ENCODE results near the gene KCNQ1OT1.

Gene KCNQ1OT1

GRCh38 chr11:2666828-2667570, 32.8 kb downstream of the KCNQ1OT1 start:
- DNase-seq (ENCODE audit: low read depth): no peak

GRCh38 chr11:2666401-2666741, 33.4 kb downstream of the KCNQ1OT1 start:
- no peak for DNase-seq (ENCODE audit: low read depth)

DNA sequence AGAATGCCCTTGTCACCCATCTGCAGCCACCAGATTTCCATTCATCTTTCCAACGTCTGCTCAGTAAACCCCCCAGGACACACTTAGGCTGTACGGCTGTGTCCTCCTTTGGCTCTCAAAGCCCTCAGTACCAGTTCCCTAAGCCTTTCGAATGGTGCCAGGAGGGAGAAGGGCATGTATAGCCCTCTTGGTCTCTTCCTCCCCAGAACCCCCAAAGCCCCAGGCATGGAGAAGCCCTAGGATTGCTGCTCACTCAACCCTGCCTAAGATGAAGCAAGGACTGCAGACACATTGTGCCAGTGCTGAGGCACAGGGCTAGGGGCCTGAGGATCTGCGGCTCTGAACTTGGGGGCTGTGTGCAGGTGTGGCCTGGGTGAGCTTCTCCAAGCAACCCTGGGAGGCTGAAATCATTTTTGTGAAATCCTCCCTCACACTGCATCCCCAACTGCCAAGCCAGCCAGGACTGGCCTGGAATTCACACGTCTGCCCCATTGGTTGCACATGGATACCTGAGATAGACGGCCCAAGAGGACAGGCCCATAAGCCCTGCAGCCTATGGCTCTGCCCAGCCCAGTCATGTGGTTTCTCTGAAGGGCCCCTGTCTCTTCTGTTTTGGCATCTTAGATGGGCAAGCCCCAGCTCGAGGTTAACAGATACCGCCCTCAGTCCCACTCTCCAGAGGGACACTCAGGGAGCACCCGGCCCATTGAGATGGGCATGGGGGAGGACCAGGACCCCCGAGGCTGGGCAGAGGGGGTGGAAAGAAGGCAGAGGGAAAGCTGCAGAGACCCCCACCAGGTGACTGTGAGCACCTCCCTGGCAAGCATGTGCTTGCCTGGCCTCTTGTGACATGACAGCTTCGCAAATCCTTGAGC, 34.0 kb downstream of the KCNQ1OT1 start:
- no peak for DNase-seq (ENCODE audit: low read depth)

- DNase-seq (ENCODE audit: low read depth): no peak
Observed at GRCh38 chr11:2664791-2665525, 34.8 kb downstream of the KCNQ1OT1 start.

DNA sequence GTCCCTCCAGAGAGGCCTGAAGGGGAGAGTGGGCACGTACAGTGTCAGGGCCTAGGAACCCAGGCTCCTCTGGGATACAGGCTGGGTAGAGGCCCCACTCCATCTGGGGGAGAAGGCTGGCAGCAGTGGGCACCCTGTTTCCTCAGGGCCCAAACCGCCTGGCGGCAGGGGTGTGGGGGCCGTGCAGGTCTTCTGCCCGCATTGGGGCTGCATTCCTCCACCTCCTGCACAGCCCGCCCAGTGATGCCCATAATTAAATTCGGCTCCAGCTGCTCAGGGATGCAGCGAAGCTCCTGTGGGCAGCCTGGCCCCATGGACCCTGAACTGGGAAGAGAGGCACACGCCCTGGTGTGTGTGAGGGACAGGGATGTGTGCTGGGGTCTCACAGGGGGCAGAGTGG, 35.4 kb downstream of the KCNQ1OT1 start:
- DNase-seq (ENCODE audit: low read depth): no peak

DNA sequence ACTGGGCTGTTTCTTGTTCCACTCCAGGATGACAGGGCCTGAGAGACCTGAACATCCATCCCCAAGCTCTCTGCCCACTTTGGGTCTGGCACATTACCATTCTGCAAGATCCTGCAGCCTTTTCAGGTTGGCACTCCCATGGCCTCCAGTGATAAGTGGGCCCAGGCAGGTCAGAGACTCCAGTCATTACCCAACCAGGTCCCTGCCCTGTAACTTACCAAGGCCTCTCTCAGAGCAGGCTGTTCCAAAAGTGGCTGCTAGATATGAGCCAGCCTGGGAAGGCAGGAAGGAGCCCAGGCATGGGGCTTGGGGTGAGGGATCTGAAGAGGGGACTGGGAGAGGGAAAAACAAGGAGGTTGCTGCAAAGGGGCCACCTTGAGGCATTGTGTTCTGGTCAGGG, 35.9 kb downstream of the KCNQ1OT1 start:
- no peak for DNase-seq (ENCODE audit: low read depth)

DNA sequence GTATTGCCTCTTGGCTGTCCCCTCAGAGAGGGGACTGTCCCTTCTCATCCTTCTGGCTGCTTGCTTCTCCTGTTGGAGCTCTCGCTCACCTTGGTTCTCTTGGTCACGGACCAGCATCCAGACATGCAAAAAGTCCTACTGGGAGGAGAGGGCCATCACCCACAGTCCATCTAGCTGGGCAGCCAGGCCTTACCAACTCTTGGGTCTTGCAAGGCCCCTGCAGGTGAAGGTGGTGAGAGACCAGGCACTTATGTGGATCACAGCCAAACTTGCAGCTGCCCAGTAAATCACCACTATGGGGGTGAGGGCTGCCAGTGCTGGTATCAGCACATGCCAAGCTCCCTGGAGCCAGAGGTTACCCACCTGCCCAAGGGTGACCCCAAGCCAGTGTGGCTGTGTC, 36.3 kb downstream of the KCNQ1OT1 start:
- no peak for DNase-seq (ENCODE audit: low read depth)

DNA sequence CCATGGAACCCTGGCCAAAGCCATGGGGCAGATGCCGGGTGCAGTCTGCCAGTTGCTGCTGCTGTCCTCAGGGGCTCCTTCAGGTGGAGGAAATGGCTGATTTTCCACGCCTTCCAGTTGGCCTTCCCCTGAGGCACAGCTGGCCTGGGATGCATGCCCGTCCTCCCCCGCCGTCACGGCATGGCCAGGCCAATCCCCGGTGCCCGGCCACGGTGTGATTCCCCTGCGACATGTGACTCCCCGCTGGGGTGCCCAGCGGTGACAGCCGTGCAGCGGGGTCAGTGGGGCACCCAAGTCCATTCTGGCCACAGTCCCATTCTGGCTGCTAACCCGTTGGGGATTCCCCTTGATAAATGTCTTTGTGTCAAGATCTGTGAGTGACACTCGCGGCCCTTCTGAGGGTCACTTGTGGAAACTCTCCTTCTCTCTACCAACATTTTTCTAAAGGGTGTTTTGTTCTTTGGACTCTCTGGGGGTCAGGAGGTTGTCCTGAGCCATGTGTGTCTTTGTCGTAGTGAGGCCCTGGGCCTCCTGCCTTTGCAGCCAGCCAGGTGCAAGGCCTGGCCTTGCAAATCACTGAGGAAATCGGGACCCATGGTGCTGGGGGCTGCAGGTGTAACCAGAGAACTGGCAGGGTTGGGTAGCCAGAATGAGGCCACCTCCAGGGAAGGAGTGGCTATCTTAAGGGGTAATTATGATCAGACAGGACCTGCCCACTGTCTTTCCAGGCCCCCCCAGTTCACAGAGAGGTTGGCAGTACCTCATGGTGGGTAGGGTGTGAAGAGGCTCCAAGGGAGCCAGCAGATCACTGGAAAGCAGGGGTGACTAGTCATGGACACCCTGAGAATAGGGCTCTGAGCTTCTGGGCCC, 37.1 kb downstream of the KCNQ1OT1 start:
- no peak for DNase-seq (ENCODE audit: low read depth)

DNA sequence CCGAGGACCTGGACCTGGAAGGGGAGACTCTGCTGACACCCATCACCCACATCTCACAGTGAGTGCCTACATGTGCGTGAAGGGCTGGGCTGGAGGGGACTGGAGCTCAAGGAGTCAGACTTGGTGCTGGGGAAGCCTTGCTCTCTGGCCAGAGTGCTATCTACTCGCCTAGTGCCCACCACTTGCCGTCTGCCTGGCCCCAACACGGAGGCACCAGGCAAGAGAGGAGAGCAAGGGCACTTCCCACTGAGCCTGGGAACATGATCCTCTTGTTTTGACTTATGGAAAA, 37.8 kb downstream of the KCNQ1OT1 start:
- DNase-seq (ENCODE audit: low read depth): no peak

- DNase-seq (ENCODE audit: low read depth): no peak
Observed at GRCh38 chr11:2661173-2662023, 38.4 kb downstream of the KCNQ1OT1 start.

DNA sequence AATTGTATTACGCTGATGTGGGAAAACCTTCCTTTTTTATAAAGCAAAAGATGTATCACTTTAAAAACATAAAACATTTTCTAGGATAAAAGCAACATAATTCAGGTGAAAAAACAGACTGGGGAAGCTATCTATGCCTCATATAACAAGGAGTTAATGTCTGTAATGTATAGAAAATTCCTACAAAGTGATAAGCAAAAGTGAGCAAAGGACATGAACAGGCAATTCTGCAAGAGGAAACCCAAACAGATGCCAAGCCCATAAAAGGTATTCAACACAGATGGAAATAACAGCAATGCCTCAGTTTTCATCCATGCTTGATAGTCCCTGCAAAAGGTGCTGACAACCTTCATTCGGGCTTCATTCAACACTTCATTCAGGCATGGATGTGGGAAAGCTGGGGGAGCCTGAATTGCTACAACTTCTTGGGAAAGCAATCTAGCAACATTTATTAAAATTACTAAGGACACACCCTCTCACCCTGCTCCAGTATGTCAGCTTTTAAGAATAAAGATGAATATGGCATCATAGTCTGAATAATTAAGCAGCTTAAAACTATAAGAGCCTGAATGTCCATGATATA, 39.3 kb downstream of the KCNQ1OT1 start:
- no peak for DNase-seq (ENCODE audit: low read depth)

DNA sequence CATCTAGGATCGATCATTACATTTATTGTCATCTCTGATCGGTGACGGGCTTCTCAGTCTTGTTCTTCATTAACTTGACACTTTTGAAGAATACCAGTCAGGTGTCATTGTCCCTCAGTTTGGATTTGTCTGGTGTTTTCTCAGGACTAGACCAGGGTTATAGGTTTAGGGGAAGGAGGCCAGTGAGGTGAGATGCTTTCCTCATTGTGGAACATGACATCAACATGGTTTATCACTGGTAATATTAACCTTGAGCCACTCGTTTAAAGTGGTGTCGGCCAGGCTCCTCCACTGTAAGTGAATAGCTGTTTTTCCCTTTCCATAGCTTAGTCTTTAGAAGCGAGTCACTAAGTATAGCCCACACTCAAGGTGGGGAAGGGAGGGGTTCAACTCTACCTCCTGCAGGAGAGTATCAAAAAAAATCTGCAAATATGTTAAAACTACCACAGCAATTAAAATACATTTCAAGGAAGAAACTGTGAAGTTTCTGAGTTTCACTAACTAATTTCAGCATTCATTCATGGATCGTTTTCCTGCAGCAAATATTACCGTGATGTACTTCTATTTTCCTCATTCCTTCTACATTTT, 42.0 kb downstream of the KCNQ1OT1 start:
- DNase-seq (ENCODE audit: low read depth): no peak

DNA sequence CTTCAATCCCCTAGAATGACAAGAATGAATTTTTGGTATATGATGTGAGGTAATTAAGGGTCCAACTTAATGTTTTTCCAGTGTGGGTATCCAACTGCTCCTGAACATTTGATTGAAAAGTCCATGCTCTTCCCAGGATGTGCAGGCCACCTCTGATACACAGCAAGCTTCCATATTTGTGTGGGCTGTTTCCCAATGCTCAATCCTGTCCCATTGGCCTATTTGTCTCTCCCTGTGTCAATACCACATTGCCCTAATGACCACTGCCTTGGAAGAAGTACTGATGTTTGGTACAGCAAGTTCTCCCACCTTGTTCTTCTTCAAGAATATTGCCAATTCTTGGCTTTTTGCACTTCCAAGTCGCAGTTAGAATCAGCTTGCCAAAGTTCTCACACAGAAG, 42.9 kb downstream of the KCNQ1OT1 start:
- DNase-seq (ENCODE audit: low read depth): no peak

DNA sequence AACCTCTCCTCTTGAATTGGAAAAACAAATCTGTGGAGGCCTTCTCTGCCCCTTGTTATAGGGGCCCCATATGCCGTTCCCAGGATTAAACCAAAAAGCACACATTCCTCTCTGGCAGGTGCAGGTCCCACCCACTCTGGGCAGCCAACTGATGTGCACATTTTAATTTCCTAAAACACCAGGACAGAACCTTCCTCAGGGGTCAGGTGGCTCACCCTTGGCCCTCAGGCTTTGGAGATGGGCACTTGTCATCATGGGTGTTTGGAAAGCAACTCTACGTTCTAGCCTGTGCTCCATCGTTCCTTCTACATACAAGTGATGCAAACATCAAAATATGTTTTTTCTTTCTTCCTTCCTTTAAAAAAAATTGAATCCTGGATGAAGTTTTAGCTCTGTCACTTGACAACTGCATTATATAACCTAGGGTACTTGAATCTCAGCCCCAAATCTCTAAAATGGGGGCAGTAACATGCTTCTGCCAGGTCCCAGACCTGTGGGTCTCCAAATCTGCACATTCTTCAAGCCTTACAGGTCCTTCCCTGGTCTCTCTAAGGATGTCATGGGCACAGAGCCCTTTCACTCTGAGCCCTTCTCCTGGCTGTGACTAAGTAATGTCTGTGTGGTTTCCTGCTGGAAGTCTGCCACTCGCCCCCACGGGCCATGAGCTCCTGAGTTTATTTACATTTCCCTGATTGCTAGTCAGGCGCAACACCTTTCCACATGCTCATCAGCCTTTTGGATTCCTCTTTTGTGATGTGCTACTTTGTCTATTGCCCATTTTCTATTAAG, 43.8 kb downstream of the KCNQ1OT1 start:
- no peak for DNase-seq (ENCODE audit: low read depth)

DNA sequence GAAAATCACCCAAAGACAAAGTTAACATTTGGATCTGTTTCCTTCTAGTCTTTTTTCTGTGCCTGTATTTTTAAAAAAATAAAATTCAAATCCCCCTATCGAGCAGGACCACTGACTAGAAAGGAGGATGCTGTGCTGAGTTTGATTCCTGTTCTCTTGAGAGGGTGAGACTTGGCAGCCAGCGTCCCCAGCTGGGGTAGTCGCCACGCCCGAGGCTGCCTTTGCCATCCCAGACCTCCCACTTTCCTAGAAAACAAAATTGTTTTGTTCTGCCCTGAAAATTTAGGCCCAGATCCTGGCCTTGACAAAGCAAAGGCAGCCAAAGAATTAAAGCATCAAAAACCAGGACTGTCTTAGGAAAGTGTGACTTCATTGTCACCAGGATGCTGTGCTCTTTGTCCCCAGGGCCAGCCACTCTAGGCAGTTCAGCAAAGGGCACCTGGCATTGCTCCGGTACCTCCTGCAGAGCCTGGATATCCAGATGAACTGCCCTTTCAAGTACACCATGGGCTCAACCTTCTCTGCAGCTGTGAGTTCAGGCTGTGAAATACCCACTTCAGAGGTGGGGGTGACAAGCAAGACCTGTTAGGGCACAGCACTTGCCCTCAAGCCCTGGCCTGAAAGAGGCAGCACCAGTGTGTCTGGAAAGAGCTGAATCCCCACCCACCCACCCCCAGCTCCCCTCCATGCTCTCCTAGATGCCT, 44.6 kb downstream of the KCNQ1OT1 start:
- DNase-seq (ENCODE audit: low read depth): no peak

- no peak for DNase-seq (ENCODE audit: low read depth)
Observed at GRCh38 chr11:2653930-2654739, 45.7 kb downstream of the KCNQ1OT1 start.

DNA sequence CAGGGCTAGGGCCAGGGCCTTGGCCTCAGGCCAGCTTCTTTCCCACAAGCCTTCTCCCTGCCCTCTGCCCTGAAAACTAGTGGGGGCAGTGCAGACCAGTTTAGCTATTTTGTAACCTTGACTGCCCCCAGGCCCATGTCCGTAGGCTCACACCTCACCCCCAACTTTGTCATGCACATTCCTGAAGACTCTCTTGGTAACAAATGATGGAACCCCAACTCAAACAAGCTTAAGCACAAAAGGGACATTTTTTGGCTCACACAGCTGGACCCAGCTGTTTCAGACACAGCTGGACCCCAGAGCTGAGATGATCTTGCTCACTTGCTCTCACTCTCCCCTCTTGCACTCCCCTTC, 46.6 kb downstream of the KCNQ1OT1 start:
- no peak for DNase-seq (ENCODE audit: low read depth)
